ENCODE results near the gene PCSK5. TPM values are rescaled to one million over a fixed set of nuclear protein-coding genes. Genes with fewer than 3 reads are reported as not detected.
A peak's percentile ranks its signal among the peaks of the same experiment; 100 is the strongest.

Gene PCSK5
- polyA plus RNA-seq, 3 donors: 4.8 to 13.0 (median 7.1) TPM

GRCh38 chr9:76352026-76352620 is 461.6 kb downstream of the PCSK5 start:
- H3K9me3 Mint-ChIP-seq: peaks cover 0 to 8% (median 2%) of the 10 kb centered on the region in 7 donors
- no peak overlapping the region for H3K27ac ChIP-seq (ENCODE audit: low read depth in 1 of 2, low read length in 2 of 2)
- WGBS (ENCODE audit: insufficient coverage): no CpG with 5 or more reads among the region's 4 CpGs
- no peaks in the 10 kb centered on the region for H3K27me3 ChIP-seq (ENCODE audit: control insufficient read depth in 2 of 2, insufficient read depth in 2 of 2, low read length in 2 of 2)
- H3K4me1 Mint-ChIP-seq: peaks cover 10% of the 10 kb centered on the region
- no peaks in the 10 kb centered on the region for H3K9me3 ChIP-seq (replicated peaks in 1 of 2; ENCODE audit: control insufficient read depth in 1 of 2, insufficient read depth in 1 of 2, low read length in 2 of 2)
- peak overlapping the region in 4 of 7 donors; percentile 19 to 66 (median 36) for H3K27ac Mint-ChIP-seq
- no peak for TF ChIP-seq CTCF (IDR thresholded peaks at IDR 0.05)
- intact Hi-C loops (cut with micrococcal nuclease): no loop called here
- H3K4me2 ChIP-seq (replicated peaks; ENCODE audit: extremely low read depth, low read length, poor library complexity, severe bottlenecking): no peak overlapping the region
- no peak overlapping the region for H3K4me3 ChIP-seq (replicated peaks in 1 of 3; ENCODE audit: low read depth in 2 of 3, low read length in 3 of 3)
- H3K36me3 Mint-ChIP-seq: peaks cover 0 to 2% of the 10 kb centered on the region in 2 donors
- H3K4me3 Mint-ChIP-seq: peak overlapping the region in 1 of 2 donors; percentile 11
- no peak overlapping the region for H3K9ac ChIP-seq (ENCODE audit: insufficient read depth, low read length, poor library complexity, severe bottlenecking)
- no peaks in the 10 kb centered on the region for H3K36me3 ChIP-seq (replicated peaks in 1 of 2; ENCODE audit: control insufficient read depth in 1 of 2, insufficient read depth in 2 of 2, low read length in 2 of 2)
- H3K4me1 ChIP-seq (ENCODE audit: control insufficient read depth in 1 of 2, insufficient read depth in 2 of 2, low read length in 2 of 2): peaks cover 8 to 10% of the 10 kb centered on the region in 2 donors
- H3K27me3 Mint-ChIP-seq (ENCODE audit: low read depth in 3 of 3): no peaks in the 10 kb centered on the region
- DNase-seq: peak; percentile 41 to 58 (median 49)
- H4K20me1 ChIP-seq (ENCODE audit: insufficient read depth, low read length): no peaks in the 10 kb centered on the region
- no peak overlapping the region for H2AFZ ChIP-seq (ENCODE audit: insufficient read depth, low read depth, low read length, poor library complexity, severe bottlenecking)
- H3K79me2 ChIP-seq (ENCODE audit: insufficient read depth, low read length): no peaks in the 10 kb centered on the region

- no peaks in the 10 kb centered on the region for H4K20me1 ChIP-seq (ENCODE audit: insufficient read depth, low read length)
- H3K4me3 Mint-ChIP-seq: no peak overlapping the region
- H3K27ac ChIP-seq (ENCODE audit: low read depth in 1 of 2, low read length in 2 of 2): no peak overlapping the region
- H3K27ac Mint-ChIP-seq: no peak overlapping the region
- no peaks in the 10 kb centered on the region for H3K36me3 ChIP-seq (replicated peaks in 1 of 2; ENCODE audit: control insufficient read depth in 1 of 2, insufficient read depth in 2 of 2, low read length in 2 of 2)
- H3K4me1 ChIP-seq (ENCODE audit: control insufficient read depth in 1 of 2, insufficient read depth in 2 of 2, low read length in 2 of 2): peaks cover 20 to 22% of the 10 kb centered on the region in 2 donors
- 83% methylated on average over 1 of the region's 5 CpGs for WGBS (ENCODE audit: insufficient coverage)
- H3K79me2 ChIP-seq (ENCODE audit: insufficient read depth, low read length): no peaks in the 10 kb centered on the region
- H2AFZ ChIP-seq (ENCODE audit: insufficient read depth, low read depth, low read length, poor library complexity, severe bottlenecking): no peak overlapping the region
- H3K9ac ChIP-seq (ENCODE audit: insufficient read depth, low read length, poor library complexity, severe bottlenecking): no peak overlapping the region
- H3K4me3 ChIP-seq (replicated peaks in 1 of 3; ENCODE audit: low read depth in 2 of 3, low read length in 3 of 3): no peak overlapping the region
- no peaks in the 10 kb centered on the region for H3K27me3 ChIP-seq (ENCODE audit: control insufficient read depth in 2 of 2, insufficient read depth in 2 of 2, low read length in 2 of 2)
- DNase-seq: no peak
- H3K9me3 ChIP-seq (replicated peaks in 1 of 2; ENCODE audit: control insufficient read depth in 1 of 2, insufficient read depth in 1 of 2, low read length in 2 of 2): no peaks in the 10 kb centered on the region
- H3K9me3 Mint-ChIP-seq: peaks cover 0 to 8% (median 2%) of the 10 kb centered on the region in 7 donors
- H3K4me1 Mint-ChIP-seq: peaks cover 22% of the 10 kb centered on the region
- H3K36me3 Mint-ChIP-seq: peaks cover 0 to 2% of the 10 kb centered on the region in 2 donors
- intact Hi-C loops (cut with micrococcal nuclease): no loop called here
- no peak overlapping the region for H3K4me2 ChIP-seq (replicated peaks; ENCODE audit: extremely low read depth, low read length, poor library complexity, severe bottlenecking)
- no peaks in the 10 kb centered on the region for H3K27me3 Mint-ChIP-seq (ENCODE audit: low read depth in 3 of 3)
- TF ChIP-seq CTCF (IDR thresholded peaks at IDR 0.05): no peak
Observed at GRCh38 chr9:76353280-76353679, 462.8 kb downstream of the PCSK5 start.
